ENCODE results near the gene SMCP. TPM values are rescaled to one million over a fixed set of nuclear protein-coding genes. Genes with fewer than 3 reads are reported as not detected.

The SMCP gene
- polyA plus RNA-seq, 2 of the 4 experiments (the other 2 are of a cell fraction), result not detected

GRCh38 chr1:152880907-152881306 is 2.8 kb downstream of the SMCP start:
- no peaks in the 10 kb centered on the region for H3K9me3 ChIP-seq
- H3K27ac ChIP-seq, result no peak overlapping the region
- ATAC-seq, result no peak
- H3K4me3 ChIP-seq, result no peak overlapping the region
- no peak overlapping the region for H3K4me2 ChIP-seq
- TF ChIP-seq KDM1A (IDR thresholded peaks at IDR 0.05; ENCODE audit: low read depth) (no peak), CBX8 (IDR thresholded peaks at IDR 0.05) (no peak), ZC3H11A (IDR thresholded peaks at IDR 0.05) (no peak), PBX3 (IDR thresholded peaks at IDR 0.05) (no peak), MAZ (IDR thresholded peaks at IDR 0.05; ENCODE audit: borderline replicate concordance, low read depth, low read length) (no peak), FOXS1 (CRISPR knock-in tag; IDR thresholded peaks at IDR 0.05) (no peak), CHD4 (IDR thresholded peaks at IDR 0.05; ENCODE audit: borderline replicate concordance) (no peak), RAD21 (conservative IDR thresholded peaks at IDR 0.05 in 1 of 2, IDR thresholded peaks at IDR 0.05 in 1 of 2) (no peak), PHF8 (IDR thresholded peaks at IDR 0.05; ENCODE audit: borderline replicate concordance, low read depth) (no peak), BHLHE40 (IDR thresholded peaks at IDR 0.05; ENCODE audit: low read depth, low read length) (no peak), ZFP36 (IDR thresholded peaks at IDR 0.05; ENCODE audit: borderline replicate concordance, partially characterized antibody) (no peak), HOXB5 (CRISPR knock-in tag; IDR thresholded peaks at IDR 0.05) (no peak), ESRRA (IDR thresholded peaks at IDR 0.05; ENCODE audit: borderline replicate concordance, low read length) (no peak), TFCP2L1 (CRISPR knock-in tag; IDR thresholded peaks at IDR 0.05) (no peak)
- TF ChIP-seq, protein P1, sequence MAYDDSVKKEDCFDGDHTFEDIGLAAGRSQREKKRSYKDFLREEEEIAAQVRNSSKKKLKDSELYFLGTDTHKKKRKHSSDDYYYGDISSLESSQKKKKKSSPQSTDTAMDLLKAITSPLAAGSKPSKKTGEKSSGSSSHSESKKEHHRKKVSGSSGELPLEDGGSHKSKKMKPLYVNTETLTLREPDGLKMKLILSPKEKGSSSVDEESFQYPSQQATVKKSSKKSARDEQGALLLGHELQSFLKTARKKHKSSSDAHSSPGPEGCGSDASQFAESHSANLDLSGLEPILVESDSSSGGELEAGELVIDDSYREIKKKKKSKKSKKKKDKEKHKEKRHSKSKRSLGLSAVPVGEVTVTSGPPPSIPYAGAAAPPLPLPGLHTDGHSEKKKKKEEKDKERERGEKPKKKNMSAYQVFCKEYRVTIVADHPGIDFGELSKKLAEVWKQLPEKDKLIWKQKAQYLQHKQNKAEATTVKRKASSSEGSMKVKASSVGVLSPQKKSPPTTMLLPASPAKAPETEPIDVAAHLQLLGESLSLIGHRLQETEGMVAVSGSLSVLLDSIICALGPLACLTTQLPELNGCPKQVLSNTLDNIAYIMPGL (CRISPR knock-in tag; IDR thresholded peaks at IDR 0.05; ENCODE audit: borderline replicate concordance), result no peak
- TF ChIP-seq, protein P2, sequence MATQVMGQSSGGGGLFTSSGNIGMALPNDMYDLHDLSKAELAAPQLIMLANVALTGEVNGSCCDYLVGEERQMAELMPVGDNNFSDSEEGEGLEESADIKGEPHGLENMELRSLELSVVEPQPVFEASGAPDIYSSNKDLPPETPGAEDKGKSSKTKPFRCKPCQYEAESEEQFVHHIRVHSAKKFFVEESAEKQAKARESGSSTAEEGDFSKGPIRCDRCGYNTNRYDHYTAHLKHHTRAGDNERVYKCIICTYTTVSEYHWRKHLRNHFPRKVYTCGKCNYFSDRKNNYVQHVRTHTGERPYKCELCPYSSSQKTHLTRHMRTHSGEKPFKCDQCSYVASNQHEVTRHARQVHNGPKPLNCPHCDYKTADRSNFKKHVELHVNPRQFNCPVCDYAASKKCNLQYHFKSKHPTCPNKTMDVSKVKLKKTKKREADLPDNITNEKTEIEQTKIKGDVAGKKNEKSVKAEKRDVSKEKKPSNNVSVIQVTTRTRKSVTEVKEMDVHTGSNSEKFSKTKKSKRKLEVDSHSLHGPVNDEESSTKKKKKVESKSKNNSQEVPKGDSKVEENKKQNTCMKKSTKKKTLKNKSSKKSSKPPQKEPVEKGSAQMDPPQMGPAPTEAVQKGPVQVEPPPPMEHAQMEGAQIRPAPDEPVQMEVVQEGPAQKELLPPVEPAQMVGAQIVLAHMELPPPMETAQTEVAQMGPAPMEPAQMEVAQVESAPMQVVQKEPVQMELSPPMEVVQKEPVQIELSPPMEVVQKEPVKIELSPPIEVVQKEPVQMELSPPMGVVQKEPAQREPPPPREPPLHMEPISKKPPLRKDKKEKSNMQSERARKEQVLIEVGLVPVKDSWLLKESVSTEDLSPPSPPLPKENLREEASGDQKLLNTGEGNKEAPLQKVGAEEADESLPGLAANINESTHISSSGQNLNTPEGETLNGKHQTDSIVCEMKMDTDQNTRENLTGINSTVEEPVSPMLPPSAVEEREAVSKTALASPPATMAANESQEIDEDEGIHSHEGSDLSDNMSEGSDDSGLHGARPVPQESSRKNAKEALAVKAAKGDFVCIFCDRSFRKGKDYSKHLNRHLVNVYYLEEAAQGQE (IDR thresholded peaks at IDR 0.05), result no peak
- DNase-seq (ENCODE audit: low read depth in 1 of 2, low spot score in 1 of 2), result no peak
- ChIA-PET CTCF (no interaction called here), POLR2A (no interaction called here)
- 64% methylated on average over 5 of the region's 5 CpGs for WGBS (ENCODE audit: missing lambda C conversion rate)
- no peak for FAIRE-seq
- no peaks in the 10 kb centered on the region for H3K4me1 ChIP-seq

DNA sequence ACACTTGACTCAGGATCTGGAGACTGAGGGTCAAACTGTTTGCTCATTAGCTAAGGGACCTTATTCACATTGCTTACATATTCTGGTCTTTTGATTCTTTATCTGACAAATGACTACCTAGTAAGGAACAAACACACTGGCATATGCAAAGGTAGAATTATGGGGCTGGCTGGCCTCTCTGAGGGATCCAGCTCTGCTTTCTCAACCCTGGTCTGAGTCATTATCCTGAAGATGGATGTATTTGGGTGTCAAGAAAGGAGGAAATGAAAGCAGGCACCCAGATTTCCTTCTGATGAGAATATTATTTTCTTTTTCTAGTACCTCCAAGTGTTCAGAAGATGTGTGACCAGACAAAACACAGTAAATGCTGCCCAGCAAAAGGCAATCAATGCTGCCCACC is 6.0 kb downstream of the SMCP start:
- no peak for ATAC-seq
- CTCF ChIA-PET, result interaction anchor here (1.6 kb wide), 1 partner anchor 8 kb away, joined by 4 read pairs; no protein-coding TSS in a partner anchor
- Histone ChIP-seq H3K27ac (no peak overlapping the region), H3K9me3 (no peaks in the 10 kb centered on the region), H3K4me2 (no peak overlapping the region), H3K4me3 (no peak overlapping the region), H3K4me1 (no peaks in the 10 kb centered on the region)
- DNase-seq (ENCODE audit: low read depth in 1 of 2, low spot score in 1 of 2), result no peak
- FAIRE-seq, result no peak
- POLR2A ChIA-PET, result no interaction called here
- TF ChIP-seq TP53 (CRISPR knock-in tag; IDR thresholded peaks at IDR 0.05) (no peak), FOSL2 (IDR thresholded peaks at IDR 0.05) (no peak), FOSL2 (CRISPR knock-in tag; IDR thresholded peaks at IDR 0.05) (no peak), BCL3 (IDR thresholded peaks at IDR 0.05) (no peak), POLR2A (IDR thresholded peaks at IDR 0.05; ENCODE audit: low read length) (no peak), CBX2 (IDR thresholded peaks at IDR 0.05; ENCODE audit: borderline replicate concordance, low read depth) (no peak), RNF2 (IDR thresholded peaks at IDR 0.05; ENCODE audit: borderline replicate concordance, low read depth) (no peak), KDM1A (IDR thresholded peaks at IDR 0.05; ENCODE audit: low read depth) (no peak), CBX8 (IDR thresholded peaks at IDR 0.05) (no peak), JUN (IDR thresholded peaks at IDR 0.05) (no peak), EP300 (IDR thresholded peaks at IDR 0.05) (no peak), HEYL (CRISPR knock-in tag; IDR thresholded peaks at IDR 0.05) (no peak), CTCF (IDR thresholded peaks at IDR 0.05) (no peak), FOSB (CRISPR knock-in tag; IDR thresholded peaks at IDR 0.05) (no peak), MAFK (IDR thresholded peaks at IDR 0.05; ENCODE audit: partially characterized antibody) (no peak), PBX3 (IDR thresholded peaks at IDR 0.05) (no peak), RAD21 (conservative IDR thresholded peaks at IDR 0.05 in 1 of 2, IDR thresholded peaks at IDR 0.05 in 1 of 2) (no peak)

Measured in A549 (cell line).